CD4-positive, alpha-beta T cell (primary cell): Measurements from ENCODE around the gene CNTN2. TPM values are rescaled to one million over a fixed set of nuclear protein-coding genes. Genes with fewer than 3 reads are reported as not detected.
A peak's percentile ranks its signal among the peaks of the same experiment; 100 is the strongest.

Experiments
- ATAC-seq: fragments of 200-7000 bp; cut with Tn5 transposase; one replicate; pipeline ENCODE4 v1.10.0; 2022; ENCODE audit warnings: mild to moderate bottlenecking; ENCODE audit not compliant: poor library complexity
- CTCF ChIA-PET: fragments of 350-600 bp; sonication (Branson Sonifier 250); formaldehyde crosslinking; loops from one replicate; lab custom pipeline; 2021; ENCODE audit warnings: antibody characterized with exemption, inconsistent platforms; lab: Charles Lee
- POLR2A ChIA-PET: fragments of 350-600 bp; sonication (Branson Sonifier 250); formaldehyde crosslinking; loops from one replicate; lab custom pipeline; 2021; ENCODE audit warnings: antibody characterized with exemption, inconsistent platforms; lab: Charles Lee
- DNase-seq, 14 experiments: peaks; one replicate each; pipeline ENCODE4 v3.0.0-alpha.2; 2013 to 2020; ENCODE audit warnings: mixed read lengths in 2 of 14
- H3K27ac ChIP-seq, 2 donors: one replicate each; pipeline versions ENCODE4 v1.5.1 to v1.7.0; 2013; ENCODE audit warnings: low read length in 2 of 2, low read depth in 1 of 2, mild to moderate bottlenecking in 1 of 2
- H3K27me3 ChIP-seq, 2 experiments: 1 replicate in 1 of 2; 2 replicates in 1 of 2; pipeline versions ENCODE4 v1.6.1 to v1.7.0; 2013; ENCODE audit warnings: low read length in 2 of 2, control low read depth in 1 of 2, mild to moderate bottlenecking in 1 of 2, moderate library complexity in 1 of 2; ENCODE audit not compliant: insufficient read depth in 2 of 2, control insufficient read depth in 1 of 2
- H3K36me3 ChIP-seq: one replicate; pipeline ENCODE4 v1.6.1; 2013; ENCODE audit warnings: low read length, control low read depth; ENCODE audit not compliant: insufficient read depth
- H3K4me1 ChIP-seq: one replicate; pipeline ENCODE4 v1.6.1; 2013; ENCODE audit warnings: low read length, control low read depth; ENCODE audit not compliant: insufficient read depth
- H3K4me3 ChIP-seq: one replicate; pipeline ENCODE4 v1.5.1; 2013; ENCODE audit warnings: mild to moderate bottlenecking, low read length, moderate library complexity
- H3K9me3 ChIP-seq, 2 experiments: 1 replicate in 1 of 2; 2 replicates in 1 of 2; pipeline versions ENCODE4 v1.6.1 to v1.7.0; 2013; ENCODE audit warnings: low read length in 2 of 2, mild to moderate bottlenecking in 2 of 2, control low read depth in 1 of 2, moderate library complexity in 1 of 2; ENCODE audit not compliant: control insufficient read depth in 1 of 2, insufficient read depth in 1 of 2
- H3K27ac Mint-ChIP-seq: one replicate; pipeline ENCODE4 v1.8.0; 2020; ENCODE audit warnings: mixed read lengths
- H3K27me3 Mint-ChIP-seq: one replicate; pipeline ENCODE4 v1.8.0; 2021; ENCODE audit warnings: mixed read lengths
- H3K36me3 Mint-ChIP-seq: one replicate; pipeline ENCODE4 v1.8.0; 2021; ENCODE audit warnings: low read depth, mixed read lengths
- H3K4me1 Mint-ChIP-seq: one replicate; pipeline ENCODE4 v1.8.0; 2021; ENCODE audit warnings: low read depth, mixed read lengths
- H3K4me3 Mint-ChIP-seq: one replicate; pipeline ENCODE4 v1.8.0; 2020; ENCODE audit warnings: mild to moderate bottlenecking, mixed read lengths
- H3K9me3 Mint-ChIP-seq: one replicate; pipeline ENCODE4 v1.8.0; 2020; ENCODE audit warnings: mixed read lengths
- CTCF ChIP-seq: fragments of 200-600 bp; IDR thresholded peaks from one replicate; pipeline ENCODE4 v1.8.0; 2022; ENCODE audit warnings: antibody characterized with exemption, mild to moderate bottlenecking
- intact Hi-C, 2 experiments: fragments of 100-400 bp; cut with DNase I in 1 of 2; cut with micrococcal nuclease in 1 of 2; formaldehyde crosslinking; loops; one replicate each; pipeline versions ENCODE4 v1.15.1 to v1.9.0; 2023 to 2025; cut with DNase I, micrococcal nuclease
- total RNA-seq, 174 experiments: library from RNA in 2 of 174; stranded (reverse) in 2 of 174; gene quantifications; one replicate each; pipeline ENCODE4 v1.2.3 and lab custom pipeline; 2021 to 2026

Gene CNTN2
- total RNA-seq, 2 experiments from 2014 or later: not detected

GRCh38 chr1:205062895-205063294, 19.9 kb downstream of the CNTN2 start:
- no peak for ATAC-seq
- no peak for DNase-seq
- TF ChIP-seq CTCF: no peak
- H3K4me3 Mint-ChIP-seq: no peak overlapping the region
- H3K36me3 Mint-ChIP-seq: no peaks in the 10 kb centered on the region
- no peaks in the 10 kb centered on the region for H3K27me3 ChIP-seq
- no peak overlapping the region for H3K27ac ChIP-seq
- H3K27me3 Mint-ChIP-seq: no peaks in the 10 kb centered on the region
- H3K4me3 ChIP-seq: no peak overlapping the region
- CTCF ChIA-PET: interaction anchor here (0.6 to 1.5 kb wide), 2 partner anchors 74 to 193 kb away, joined by 3 to 8 read pairs; no protein-coding TSS in a partner anchor
- intact Hi-C loops: loop anchor here (5.0 kb wide), 2 partner anchors 194 to 496 kb away; no protein-coding TSS in a partner anchor
- H3K4me1 Mint-ChIP-seq: no peaks in the 10 kb centered on the region
- no peak overlapping the region for H3K27ac Mint-ChIP-seq
- peaks cover 6% of the 10 kb centered on the region for H3K4me1 ChIP-seq
- no peaks in the 10 kb centered on the region for H3K9me3 ChIP-seq
- POLR2A ChIA-PET: no interaction called here
- no peaks in the 10 kb centered on the region for H3K36me3 ChIP-seq
- no peaks in the 10 kb centered on the region for H3K9me3 Mint-ChIP-seq

GRCh38 chr1:205064301-205064700, 21.3 kb downstream of the CNTN2 start:
- no peak for TF ChIP-seq CTCF
- no peak for ATAC-seq
- no peak for DNase-seq
- CTCF ChIA-PET: no interaction called here
- H3K4me1 Mint-ChIP-seq: no peaks in the 10 kb centered on the region
- H3K27ac Mint-ChIP-seq: no peak overlapping the region
- Histone ChIP-seq H3K4me3 (no peak overlapping the region), H3K9me3 (no peaks in the 10 kb centered on the region), H3K4me1 (peaks cover 6% of the 10 kb centered on the region), H3K27me3 (no peaks in the 10 kb centered on the region), H3K36me3 (no peaks in the 10 kb centered on the region), H3K27ac (no peak overlapping the region)
- H3K36me3 Mint-ChIP-seq: no peaks in the 10 kb centered on the region
- intact Hi-C loops: loop anchor here (5.0 kb wide), 2 partner anchors 193 to 497 kb away; no protein-coding TSS in a partner anchor
- H3K9me3 Mint-ChIP-seq: no peaks in the 10 kb centered on the region
- POLR2A ChIA-PET: no interaction called here
- no peaks in the 10 kb centered on the region for H3K27me3 Mint-ChIP-seq
- H3K4me3 Mint-ChIP-seq: no peak overlapping the region

GRCh38 chr1:205064741-205065316, 21.8 kb downstream of the CNTN2 start:
- no peak for ATAC-seq
- H3K27me3 ChIP-seq: no peaks in the 10 kb centered on the region
- peak in 1 of 14 experiments; percentile 23 for DNase-seq
- Mint-ChIP-seq H3K27me3 (no peaks in the 10 kb centered on the region), H3K27ac (no peak overlapping the region), H3K36me3 (no peaks in the 10 kb centered on the region), H3K4me3 (no peak overlapping the region), H3K4me1 (no peaks in the 10 kb centered on the region), H3K9me3 (no peaks in the 10 kb centered on the region)
- H3K27ac ChIP-seq: no peak overlapping the region
- H3K36me3 ChIP-seq: no peaks in the 10 kb centered on the region
- TF ChIP-seq CTCF: no peak
- peaks cover 6% of the 10 kb centered on the region for H3K4me1 ChIP-seq
- intact Hi-C loops: loop anchor here (5.0 kb wide), 2 partner anchors 192 to 498 kb away; no protein-coding TSS in a partner anchor
- H3K4me3 ChIP-seq: no peak overlapping the region
- POLR2A ChIA-PET: no interaction called here
- H3K9me3 ChIP-seq: no peaks in the 10 kb centered on the region
- CTCF ChIA-PET: no interaction called here
